PC-9 (cell line): ENCODE data around the gene CFAP410. TPM values are rescaled to one million over a fixed set of nuclear protein-coding genes. Genes with fewer than 3 reads are reported as not detected.

Experiments used
- BruUV-seq: library from RNA; stranded (reverse); fragments of 400-500 nt; replicated peaks from 2 replicates; lab custom pipeline; 2021; lab: Mats Ljungman, UMichigan
- CTCF ChIA-PET: fragments of 300-600 bp; sonication (Branson Sonifier 250); formaldehyde crosslinking; loops from one replicate; lab custom pipeline; 2022; ENCODE audit warnings: antibody characterized with exemption; lab: Charles Lee
- POLR2A ChIA-PET: fragments of 300-600 bp; sonication (Branson Sonifier 250); formaldehyde crosslinking; loops from one replicate; lab custom pipeline; 2022; ENCODE audit warnings: antibody characterized with exemption; ENCODE audit not compliant: unreplicated experiment; lab: Charles Lee
- DNase-seq, 2 experiments: peaks; one replicate each; pipeline versions ENCODE4 v3.0.0 to v3.0.0-alpha.2; 2015 to 2022; ENCODE audit warnings: mixed read lengths in 1 of 2
- H2AFZ ChIP-seq: fragments of 200-600 bp; sonication (generic); 2 replicates; pipeline ENCODE4 v1.8.1; 2017; ENCODE audit warnings: antibody characterized with exemption
- H3F3A ChIP-seq: fragments of 200-600 bp; sonication (generic); 2 replicates; pipeline ENCODE4 v1.8.1; 2017; ENCODE audit warnings: antibody characterized with exemption, mild to moderate bottlenecking, low read depth; ENCODE audit not compliant: insufficient read depth
- H3K27ac ChIP-seq: fragments of 200-600 bp; sonication (generic); 2 replicates; pipeline ENCODE4 v1.6.1; 2016; ENCODE audit warnings: mixed run types
- H3K27me3 ChIP-seq: fragments of 200-600 bp; sonication (generic); 2 replicates; pipeline ENCODE4 v1.6.1; 2016; ENCODE audit warnings: low read depth, mixed run types; ENCODE audit not compliant: insufficient read depth
- H3K36me3 ChIP-seq: fragments of 200-600 bp; sonication (generic); 2 replicates; pipeline ENCODE4 v1.6.1; 2016; ENCODE audit warnings: low read depth, mixed run types
- H3K4me1 ChIP-seq: fragments of 200-600 bp; sonication (generic); replicated peaks from 2 replicates; pipeline ENCODE4 v1.6.1; 2016; ENCODE audit warnings: mixed run types; ENCODE audit not compliant: insufficient read depth
- H3K4me2 ChIP-seq: fragments of 200-600 bp; sonication (generic); 2 replicates; pipeline ENCODE4 v1.6.1; 2017; ENCODE audit warnings: mixed run types
- H3K4me3 ChIP-seq: fragments of 200-600 bp; sonication (generic); 2 replicates; pipeline ENCODE4 v1.6.1; 2016; ENCODE audit warnings: mixed run types
- H3K79me2 ChIP-seq: fragments of 200-600 bp; sonication (generic); 2 replicates; pipeline ENCODE4 v1.6.1; 2017; ENCODE audit warnings: low read depth, mixed run types
- H3K9me2 ChIP-seq: fragments of 200-600 bp; sonication (generic); 2 replicates; pipeline ENCODE4 v1.8.1; 2017; ENCODE audit warnings: mild to moderate bottlenecking; ENCODE audit not compliant: insufficient read depth
- H3K9me3 ChIP-seq: fragments of 200-600 bp; sonication (generic); 2 replicates; pipeline ENCODE4 v1.8.1; 2016; ENCODE audit warnings: low read depth; ENCODE audit not compliant: insufficient read depth
- H4K20me1 ChIP-seq: fragments of 200-600 bp; sonication (generic); 2 replicates; pipeline ENCODE4 v1.8.1; 2017; ENCODE audit not compliant: insufficient read depth
- CTCF ChIP-seq: fragments of 200-600 bp; sonication (generic); conservative IDR thresholded peaks from 2 replicates; pipeline ENCODE4 v1.6.1; 2017; ENCODE audit warnings: mixed run types, antibody characterized with exemption, mild to moderate bottlenecking, moderate library complexity
- EZH2 ChIP-seq: fragments of 200-600 bp; sonication (generic); IDR thresholded peaks from 2 replicates; pipeline ENCODE4 v1.8.0; 2017; ENCODE audit warnings: antibody characterized with exemption, low read depth
- intact Hi-C: fragments of 100-400 bp; cut with micrococcal nuclease; formaldehyde crosslinking; loops from one replicate; pipeline ENCODE4 v1.10.0; 2022; ENCODE audit not compliant: unreplicated experiment
- total RNA-seq: library from RNA; stranded (reverse); gene quantifications from 2 replicates; pipeline ENCODE4 v1.2.3, GENCODE V29; 2021

The CFAP410 gene
- total RNA-seq, 1 experiment from 2014 or later: 12.5 TPM

GRCh38 chr21:44292812-44293195, 46.4 kb downstream of the CFAP410 start:
- TF ChIP-seq EZH2 (no peak), CTCF (no peak)
- H3K36me3 ChIP-seq: no peaks in the 10 kb centered on the region
- H3K27ac ChIP-seq: no peak overlapping the region
- H2AFZ ChIP-seq: no peak overlapping the region
- peaks cover 14% of the 10 kb centered on the region; the same call in 1 of the 2 replicates for H3K4me1 ChIP-seq
- no peaks in the 10 kb centered on the region for H3K79me2 ChIP-seq
- no peaks in the 10 kb centered on the region for H3K9me3 ChIP-seq
- intact Hi-C loops: no loop called here
- H4K20me1 ChIP-seq: no peaks in the 10 kb centered on the region
- no TSS peak for BruUV-seq
- no peak overlapping the region for H3K4me3 ChIP-seq
- H3K9me2 ChIP-seq: no peaks in the 10 kb centered on the region
- H3F3A ChIP-seq: peaks cover under 1% of the 10 kb centered on the region; the same call in 1 of the 2 replicates
- H3K4me2 ChIP-seq: no peak overlapping the region
- POLR2A ChIA-PET: no interaction called here
- H3K27me3 ChIP-seq: 0 out of 2 replicates have a peak, but pooled peaks cover 4% of the 10 kb centered on the region
- no peak for DNase-seq
- CTCF ChIA-PET: no interaction called here

- H3K4me3 ChIP-seq: no peak overlapping the region
- no peak for DNase-seq
- H3K36me3 ChIP-seq: no peaks in the 10 kb centered on the region
- ChIA-PET CTCF (no interaction called here), POLR2A (no interaction called here)
- H3K27me3 ChIP-seq: 0 out of 2 replicates have a peak, but pooled peaks cover 4% of the 10 kb centered on the region
- H3K27ac ChIP-seq: no peak overlapping the region
- H2AFZ ChIP-seq: no peak overlapping the region
- no peaks in the 10 kb centered on the region for H3K9me2 ChIP-seq
- no peaks in the 10 kb centered on the region for H3K79me2 ChIP-seq
- H3K4me1 ChIP-seq: peaks cover 13% of the 10 kb centered on the region; the same call in 1 of the 2 replicates
- H3K9me3 ChIP-seq: no peaks in the 10 kb centered on the region
- no peaks in the 10 kb centered on the region for H4K20me1 ChIP-seq
- no peaks in the 10 kb centered on the region for H3F3A ChIP-seq
- BruUV-seq: no TSS peak
- intact Hi-C loops: no loop called here
- no peak overlapping the region for H3K4me2 ChIP-seq
- TF ChIP-seq EZH2: no peak
- TF ChIP-seq CTCF: no peak
These were observed 47.0 kb downstream of the CFAP410 start for GRCh38 chr21:44291936-44292811.

DNA sequence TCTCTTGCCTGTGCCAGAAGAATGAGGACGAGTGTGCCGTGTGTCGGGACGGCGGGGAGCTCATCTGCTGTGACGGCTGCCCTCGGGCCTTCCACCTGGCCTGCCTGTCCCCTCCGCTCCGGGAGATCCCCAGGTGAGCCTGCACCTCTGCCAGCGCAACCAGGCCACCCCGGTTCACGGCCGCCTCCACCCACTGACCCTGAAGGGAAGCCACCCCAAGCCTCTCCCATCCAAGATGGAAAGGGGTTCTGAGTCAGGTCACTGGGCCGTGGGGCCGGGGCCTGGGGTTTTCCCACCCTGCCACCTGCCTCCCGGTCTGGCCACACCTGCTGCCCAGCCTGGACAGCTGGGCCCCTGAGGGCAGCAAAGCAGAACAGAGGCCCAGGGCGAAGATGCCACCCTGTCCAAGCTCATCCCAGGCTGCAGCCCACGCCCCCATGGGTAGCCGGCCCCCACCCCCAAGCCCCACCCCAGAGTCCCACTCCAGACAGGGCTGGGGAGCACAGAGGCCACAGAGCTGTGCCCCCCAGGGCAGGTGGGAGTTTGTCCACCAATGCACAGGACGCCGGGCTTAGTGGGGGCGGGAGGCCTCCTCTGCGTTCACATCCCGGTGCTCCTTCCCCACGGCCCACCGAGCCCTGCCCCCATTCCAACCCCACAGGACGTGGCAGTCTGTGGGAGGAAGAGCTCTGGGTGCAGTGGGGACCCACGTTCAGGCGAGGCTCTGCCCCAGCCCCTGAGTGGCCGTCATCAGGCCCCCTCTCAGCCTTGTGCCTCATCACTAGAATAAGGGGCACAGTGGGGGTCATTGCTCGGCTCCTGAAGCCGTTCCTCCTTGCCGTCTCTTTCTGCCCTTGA, 47.9 kb downstream of the CFAP410 start:
- intact Hi-C loops: no loop called here
- Histone ChIP-seq H3K4me1 (peaks cover 13% of the 10 kb centered on the region; the same call in 1 of the 2 replicates), H3K27ac (no peak overlapping the region), H3F3A (no peaks in the 10 kb centered on the region), H3K79me2 (no peaks in the 10 kb centered on the region), H3K9me2 (no peaks in the 10 kb centered on the region), H3K27me3 (peaks cover 10% of the 10 kb centered on the region; the same call in 1 of the 2 replicates), H3K4me3 (no peak overlapping the region), H2AFZ (no peak overlapping the region), H3K36me3 (no peaks in the 10 kb centered on the region), H3K4me2 (no peak overlapping the region), H3K9me3 (no peaks in the 10 kb centered on the region), H4K20me1 (no peaks in the 10 kb centered on the region)
- TF ChIP-seq CTCF: no peak
- TF ChIP-seq EZH2: no peak
- DNase-seq: no peak
- CTCF ChIA-PET: no interaction called here
- no TSS peak for BruUV-seq
- POLR2A ChIA-PET: no interaction called here
